GM19397 (cell line): ENCODE measurements around the gene TRIM50.
"Not testable (repeated sequence)": the region's sequence is repeated elsewhere in the genome, so short reads cannot be mapped to it uniquely, and the experiment has no call there.

Source experiments
- ATAC-seq: cut with Tn5 transposase; IDR thresholded peaks from one replicate; pipeline ENCODE4 v1.9.1; 2021; ENCODE audit warnings: mild to moderate bottlenecking, moderate library complexity; ENCODE audit not compliant: unreplicated experiment

TRIM50 gene

GRCh38 chr7:73350306-73351068 lies 22.6 kb upstream of the TRIM50 start:
- ATAC-seq: no peak

DNA sequence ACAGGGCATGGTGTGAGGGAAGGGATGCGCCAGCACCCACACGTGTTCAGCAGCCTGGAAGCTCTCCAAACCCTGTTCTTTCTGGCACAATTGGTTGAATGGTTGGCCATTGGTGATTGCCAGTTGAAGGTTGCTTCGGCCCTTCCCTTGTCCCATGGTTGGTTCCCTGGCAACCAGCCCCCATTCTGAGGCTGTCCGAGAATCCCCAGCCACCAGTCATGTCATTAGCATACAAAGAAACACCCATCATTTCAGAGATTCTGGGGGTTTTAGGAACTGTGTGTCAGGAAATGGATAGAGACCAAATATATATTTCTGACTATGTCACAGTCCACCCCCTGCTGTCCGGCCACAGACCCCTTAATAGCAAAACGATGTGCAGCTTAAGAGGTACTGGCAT lies 21.9 kb upstream of the TRIM50 start:
- no peak for ATAC-seq

GRCh38 chr7:73345951-73346350 lies 18.1 kb upstream of the TRIM50 start:
- ATAC-seq: no peak

- ATAC-seq: no peak
These were observed 17.7 kb upstream of the TRIM50 start for GRCh38 chr7:73345538-73345937.

- ATAC-seq: no peak
These were observed 15.9 kb upstream of the TRIM50 start for GRCh38 chr7:73343671-73344380.

GRCh38 chr7:73342645-73343044 lies 14.8 kb upstream of the TRIM50 start:
- no peak for ATAC-seq

DNA sequence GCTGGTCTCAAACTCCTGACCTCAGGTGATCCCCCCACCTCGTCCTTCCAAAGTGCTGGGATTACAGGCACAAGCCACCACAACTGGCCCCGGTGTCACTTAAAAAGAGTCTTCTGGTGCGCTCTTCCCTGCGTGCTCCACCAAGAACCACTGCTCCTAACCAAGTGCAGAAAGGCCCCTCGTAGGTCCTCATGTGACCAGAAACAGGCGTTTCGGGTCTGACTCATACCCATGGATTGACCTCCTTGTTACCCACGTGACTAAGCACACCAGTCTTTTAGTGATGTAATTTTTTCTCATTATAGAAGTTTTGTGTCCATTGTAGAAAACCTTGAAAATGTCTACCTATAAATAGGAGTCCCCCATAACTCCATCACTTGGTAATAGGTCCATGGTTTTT lies 14.0 kb upstream of the TRIM50 start:
- ATAC-seq: no peak

GRCh38 chr7:73340514-73340913 lies 12.6 kb upstream of the TRIM50 start:
- no peak for ATAC-seq

DNA sequence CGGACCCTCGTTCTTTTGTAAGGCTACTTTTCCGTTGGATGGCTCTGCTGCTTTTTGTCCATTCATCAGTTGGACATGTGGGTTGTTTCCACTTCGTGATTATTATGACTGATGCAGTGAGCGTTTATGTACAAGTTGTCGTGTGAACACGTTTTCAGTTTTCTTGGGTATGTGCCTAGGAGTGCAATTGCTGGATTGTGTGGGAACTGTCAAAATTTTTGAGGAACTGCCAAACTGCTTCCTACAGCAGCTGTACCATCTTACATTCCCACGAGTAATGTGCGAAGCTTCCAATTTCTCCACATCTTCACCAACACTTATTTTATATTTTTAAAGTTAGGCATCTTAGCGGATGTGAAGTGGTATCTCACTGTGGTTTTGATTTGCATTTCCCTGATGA lies 10.4 kb upstream of the TRIM50 start:
- ATAC-seq: no peak

DNA sequence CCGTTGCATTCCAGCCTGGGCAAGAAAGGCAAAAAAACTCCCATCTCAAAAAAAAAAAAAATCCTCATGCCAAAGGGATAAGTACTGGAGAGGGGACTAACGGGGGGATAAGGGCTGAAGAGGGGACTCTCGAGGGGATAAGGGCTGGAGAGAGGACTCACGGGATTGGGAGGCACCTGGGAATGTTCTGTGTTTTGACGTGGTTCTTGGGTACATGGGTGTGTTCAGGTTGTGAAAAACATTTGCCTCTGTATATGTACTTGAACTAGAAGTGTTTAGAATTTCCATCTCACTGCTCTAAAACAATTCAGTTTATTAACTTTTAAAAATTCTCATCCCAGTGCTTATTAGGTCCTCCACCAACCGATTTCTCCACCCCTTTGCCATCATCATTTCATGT lies 4.6 kb upstream of the TRIM50 start:
- no peak for ATAC-seq

DNA sequence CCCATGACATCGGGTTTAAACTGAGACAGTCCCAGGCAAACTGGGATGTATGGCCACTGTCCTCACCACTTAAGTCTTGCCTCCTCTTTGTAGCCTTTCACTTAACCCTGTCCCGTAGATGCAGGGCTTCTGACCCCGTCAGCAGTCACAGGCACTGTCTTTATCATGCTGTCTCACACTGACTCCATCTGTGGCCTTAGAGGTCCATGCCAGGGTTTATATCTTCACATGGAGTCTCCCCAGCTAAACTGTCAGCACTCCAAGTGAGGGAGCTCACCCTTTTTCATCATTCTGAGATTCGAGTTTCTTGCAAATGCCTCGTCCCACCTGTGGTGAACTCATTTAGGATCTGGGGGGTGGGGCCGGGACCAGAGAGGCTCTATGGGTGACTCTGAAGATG lies 2.9 kb upstream of the TRIM50 start:
- no peak for ATAC-seq

DNA sequence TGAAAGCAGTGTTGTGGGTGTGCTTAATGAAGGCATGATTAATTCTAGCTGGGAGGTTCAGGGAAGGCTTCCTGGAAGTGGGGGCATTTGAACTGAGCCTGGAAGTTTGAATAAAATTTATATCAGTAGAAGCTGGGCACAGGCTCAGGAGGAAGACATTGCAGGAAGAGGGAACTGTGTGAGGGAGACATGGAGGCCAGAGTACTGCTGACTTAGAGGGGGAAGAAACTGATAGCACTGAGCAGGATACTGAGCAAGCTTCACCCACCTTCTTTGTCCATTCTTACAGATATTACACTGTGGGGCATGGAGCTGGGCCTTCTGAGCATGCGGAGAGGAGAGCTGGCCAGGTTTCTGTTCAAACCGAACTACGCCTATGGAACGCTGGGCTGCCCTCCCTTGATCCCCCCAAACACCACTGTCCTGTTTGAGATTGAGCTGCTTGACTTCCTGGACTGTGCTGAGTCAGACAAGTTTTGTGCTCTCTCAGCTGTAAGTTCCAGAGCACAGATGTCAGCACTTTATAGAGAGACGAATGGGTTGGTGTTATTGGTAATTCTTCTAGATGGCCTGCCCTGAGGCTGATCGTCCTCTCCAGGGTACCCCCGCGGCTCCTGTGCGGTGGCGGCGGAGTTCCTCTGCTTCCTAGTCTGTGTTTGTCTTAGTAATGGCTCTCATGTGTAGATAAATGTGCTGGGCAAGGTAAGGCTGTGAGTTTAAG lies 2.1 kb upstream of the TRIM50 start:
- ATAC-seq: no peak

DNA sequence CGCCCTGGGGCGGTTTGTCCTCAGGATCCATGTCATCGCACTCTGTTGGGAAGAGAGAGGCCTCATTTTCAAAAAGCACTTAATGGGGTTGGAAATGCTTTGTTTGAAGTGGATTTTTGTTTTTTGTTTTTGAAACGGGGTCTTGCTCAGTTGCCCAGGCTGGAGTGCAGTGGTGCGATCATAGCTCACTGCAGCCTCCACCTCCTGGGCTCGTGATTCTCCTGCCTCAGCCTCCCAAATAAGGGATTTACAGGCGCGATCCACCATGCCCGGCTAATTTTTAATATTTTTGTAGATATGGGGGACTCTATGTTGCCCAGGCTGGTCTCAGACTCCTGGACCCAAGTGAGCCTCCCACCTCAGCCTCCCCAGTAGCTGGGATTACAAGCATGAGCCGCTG lies 814 bp upstream of the TRIM50 start:
- ATAC-seq: no peak

- ATAC-seq: not testable (repeated sequence)
These were observed 433 bp downstream of the TRIM50 start for GRCh38 chr7:73327449-73327848.

GRCh38 chr7:73325424-73325823 lies 2.5 kb downstream of the TRIM50 start:
- ATAC-seq: not testable (repeated sequence)

- ATAC-seq: not testable (repeated sequence)
These were observed 3.6 kb downstream of the TRIM50 start for GRCh38 chr7:73324081-73324845.

DNA sequence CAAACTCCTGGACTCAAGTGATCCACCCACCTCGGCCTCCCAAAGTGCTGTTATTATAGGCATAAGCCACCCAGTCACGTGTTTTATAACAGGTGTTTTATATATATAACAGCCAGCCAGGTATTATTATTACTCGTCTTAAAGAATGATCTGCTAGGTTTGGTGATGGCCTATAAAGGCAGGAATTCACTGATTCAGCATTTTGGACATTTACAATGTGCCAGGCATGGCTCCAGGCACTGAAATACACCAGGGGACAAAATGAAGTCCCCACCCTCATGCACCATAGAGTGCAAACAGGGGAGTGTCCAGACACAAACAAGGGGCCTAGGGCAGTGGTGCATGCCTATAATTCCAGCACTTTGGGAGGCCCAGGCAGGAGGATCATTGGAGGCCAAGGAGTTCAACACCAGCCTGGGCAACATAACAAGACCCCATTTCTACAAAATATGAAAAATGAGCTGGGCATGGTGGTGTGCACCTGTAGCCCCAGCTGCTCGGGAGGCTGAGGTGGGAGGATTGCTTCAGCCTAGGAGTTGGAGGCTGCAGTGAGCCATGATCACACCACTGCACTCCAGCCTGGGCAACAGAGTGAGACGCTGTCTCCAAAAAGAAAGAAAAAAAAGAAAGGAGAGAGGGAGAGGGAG lies 4.3 kb downstream of the TRIM50 start:
- not testable (repeated sequence) for ATAC-seq

DNA sequence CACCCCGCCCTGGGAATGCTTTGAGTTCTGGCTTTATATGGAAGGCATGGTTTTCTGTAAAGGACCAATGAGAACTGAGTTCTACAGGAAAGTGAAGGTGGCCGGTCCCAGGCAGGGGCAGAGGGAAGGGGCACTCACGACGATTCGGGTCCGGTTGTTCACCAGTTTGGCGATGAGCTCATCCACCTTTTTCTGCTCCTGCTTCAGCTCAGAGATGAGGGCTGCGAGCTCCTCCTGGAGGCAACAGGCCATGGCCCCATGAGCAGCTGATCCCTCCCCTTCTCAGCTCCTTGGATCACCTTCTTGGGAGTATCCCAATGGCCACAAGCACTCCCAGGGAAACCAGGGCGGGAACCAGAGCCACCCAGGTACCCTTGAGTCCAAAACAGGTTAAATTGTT lies 7.9 kb downstream of the TRIM50 start:
- ATAC-seq: not testable (repeated sequence)

- not testable (repeated sequence) for ATAC-seq
These were observed 8.3 kb downstream of the TRIM50 start for GRCh38 chr7:73319541-73319940.

DNA sequence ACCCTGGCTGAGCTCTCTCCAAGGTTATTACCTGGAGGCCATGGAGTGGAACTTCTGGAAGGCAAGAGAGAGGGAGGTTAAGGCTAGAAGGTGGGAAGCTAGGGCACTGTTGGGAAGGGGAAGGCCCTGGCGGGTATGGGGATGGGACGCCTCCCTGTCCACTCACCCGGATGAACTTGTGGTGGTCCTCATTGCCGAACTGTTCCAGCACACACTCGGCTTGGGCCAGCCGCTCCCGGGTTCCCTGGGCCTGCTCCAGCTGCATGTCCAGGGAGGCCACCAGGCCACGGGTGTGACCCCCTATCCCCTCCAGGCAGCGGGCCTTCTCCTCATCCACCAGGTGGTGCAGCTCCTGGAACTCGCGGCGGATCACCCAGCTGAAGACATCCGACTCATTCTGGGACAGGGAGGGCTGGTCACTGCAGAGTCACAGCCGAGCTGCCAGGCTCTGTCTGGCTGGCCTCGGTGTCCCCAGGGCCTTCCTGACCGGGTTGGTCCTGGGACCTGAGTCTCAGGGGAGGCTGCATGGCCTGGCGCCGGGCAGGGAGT lies 9.2 kb downstream of the TRIM50 start:
- ATAC-seq: not testable (repeated sequence)
